ENCODE measurements around the gene SYDE1. TPM values are rescaled to one million over a fixed set of nuclear protein-coding genes. Genes with fewer than 3 reads are reported as not detected.
"Not testable (repeated sequence)": the region's sequence is repeated elsewhere in the genome, so short reads cannot be mapped to it uniquely, and the experiment has no call there.

Gene SYDE1
- 1 to 10 TPM; 4.5 to 4.9 (median 4.7) TPM for total RNA-seq
- polyA plus RNA-seq, result 1 to 10 TPM; 2.3 to 3.5 (median 2.6) TPM
- long read RNA-seq, donor 1, partial matches to known transcripts, result 0 of 1 reads
- long read RNA-seq, donor 1, other reads (novel, unspliced or antisense), result 1 of 1 reads
- long read RNA-seq, donor 2, partial matches to known transcripts, result 1 of 4 reads
- long read RNA-seq, donor 2, other reads (novel, unspliced or antisense), result 0 of 4 reads

- ATAC-seq, result peak in 3 of 4 donors; percentile 30 to 72 (median 44)
- Histone ChIP-seq H3K9me3 (peaks cover 7% of the 10 kb centered on the region), H3K27me3 (ENCODE audit: insufficient read depth in 3 of 3, low read length in 2 of 3) (peaks cover 0 to 28% (median 6%) of the 10 kb centered on the region in 3 donors), H3K27ac (peak within 1 kb of the TSS; percentile 69), H3K4me1 (no peaks in the 10 kb centered on the region), H3K36me3 (ENCODE audit: insufficient read depth in 1 of 2, low read depth in 1 of 2) (peaks cover 0 to 6% of the 10 kb centered on the region in 2 donors), H3K4me3 (peak within 1 kb of the TSS; percentile 67)
- 2 to 5% (median 2%) methylated on average over 53 to 77 of the region's 78 CpGs for WGBS, 3 donors
- intact Hi-C loops (cut with DNase I), result no loop called here
- no peak for TF ChIP-seq CTCF (IDR thresholded peaks at IDR 0.05)
- DNase-seq, result peak; percentile 61 to 73
Measured at GRCh38 chr19:15107061-15108010, at the start of gene SYDE1. Gene SYDE1, plus strand, starts transcription at chr19:15107401. Its CDS starts 33 bp downstream, at chr19:15107434.

GRCh38 chr19:15062036-15062435, 45.2 kb upstream of the SYDE1 start:
- Histone ChIP-seq H3K27ac (no peak overlapping the region), H3K4me1 (no peaks in the 10 kb centered on the region), H3K27me3 (ENCODE audit: insufficient read depth in 3 of 3, low read length in 2 of 3) (peaks cover 0 to 4% (median 0%) of the 10 kb centered on the region in 3 donors), H3K9me3 (no peaks in the 10 kb centered on the region), H3K4me3 (no peak overlapping the region), H3K36me3 (ENCODE audit: insufficient read depth in 1 of 2, low read depth in 1 of 2) (no peaks in the 10 kb centered on the region)
- intact Hi-C loops (cut with DNase I), result no loop called here
- no peak for TF ChIP-seq CTCF (IDR thresholded peaks at IDR 0.05)
- ATAC-seq (no peak), DNase-seq (no peak)
- 74 to 81% (median 80%) methylated on average over 12 of the region's 12 CpGs for WGBS, 3 donors

DNA sequence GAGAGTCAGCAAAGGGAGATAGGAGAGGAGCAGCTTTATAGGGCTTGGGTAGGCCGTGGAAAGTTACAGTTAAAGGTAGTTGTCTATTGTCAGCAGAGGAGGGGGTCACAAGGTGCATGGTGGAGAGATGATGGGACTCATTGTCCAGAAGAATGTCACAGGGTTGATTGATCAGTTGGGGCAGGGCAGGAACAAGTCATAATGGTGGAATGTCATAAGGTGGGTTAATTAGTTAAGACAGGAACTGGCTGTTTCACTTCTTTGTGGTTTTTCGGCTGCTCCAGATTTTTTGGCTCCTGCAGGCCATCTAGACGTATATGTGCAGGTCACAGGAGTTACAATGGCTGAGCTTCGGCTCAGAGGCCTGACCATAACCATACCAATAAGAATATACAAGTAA, 36.8 kb upstream of the SYDE1 start:
- H3K4me1 ChIP-seq; H3K27me3 ChIP-seq (ENCODE audit: insufficient read depth in 3 of 3, low read length in 2 of 3); H3K4me3 ChIP-seq; H3K27ac ChIP-seq; intact Hi-C loops (cut with DNase I); H3K9me3 ChIP-seq; ATAC-seq; DNase-seq; H3K36me3 ChIP-seq (ENCODE audit: insufficient read depth in 1 of 2, low read depth in 1 of 2): not testable (repeated sequence)
- 57 to 76% (median 64%) methylated on average over 4 of the region's 4 CpGs for WGBS, 3 donors

DNA sequence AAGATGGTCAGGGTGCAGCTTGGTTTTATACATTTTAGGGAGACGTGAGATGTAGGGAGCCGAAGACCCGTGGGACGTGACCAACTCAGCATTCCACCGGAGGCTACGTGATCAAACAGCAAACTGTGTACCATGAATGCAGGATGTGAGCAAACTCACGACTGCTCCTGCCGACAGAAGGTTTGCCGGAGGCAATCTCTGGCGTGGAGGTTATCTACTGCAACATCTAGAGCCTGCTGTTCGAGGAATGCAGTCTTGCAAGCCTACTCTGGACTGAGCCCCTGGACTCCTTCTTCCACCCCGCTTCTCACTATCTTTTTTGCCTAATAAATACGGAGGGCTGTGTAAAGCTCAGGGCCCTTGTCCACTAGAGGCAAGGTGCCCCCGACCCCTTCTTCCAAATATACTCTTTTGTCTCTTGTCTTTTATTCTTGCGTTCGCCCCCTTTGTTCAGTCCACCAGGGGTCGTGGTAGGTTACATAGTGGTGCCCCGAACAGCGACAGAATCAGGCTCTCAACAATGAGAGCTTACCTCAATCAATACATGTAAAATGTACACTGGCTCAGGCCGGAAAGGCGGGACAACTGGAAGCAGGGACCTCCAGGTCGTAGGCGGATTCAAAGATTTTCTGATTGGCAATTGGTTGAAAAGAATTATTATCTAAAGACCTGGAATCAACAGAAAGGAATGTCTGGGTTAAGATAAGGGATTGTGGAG, 34.1 kb upstream of the SYDE1 start:
- Histone ChIP-seq H3K4me1 (no peaks in the 10 kb centered on the region), H3K27ac (no peak overlapping the region), H3K9me3 (no peaks in the 10 kb centered on the region), H3K4me3 (no peak overlapping the region), H3K36me3 (ENCODE audit: insufficient read depth in 1 of 2, low read depth in 1 of 2) (no peaks in the 10 kb centered on the region), H3K27me3 (ENCODE audit: insufficient read depth in 3 of 3, low read length in 2 of 3) (no peaks in the 10 kb centered on the region)
- WGBS, 3 donors, result 72 to 73% (median 72%) methylated on average over 23 of the region's 23 CpGs
- DNase-seq, result no peak
- ATAC-seq, result no peak
- intact Hi-C loops (cut with DNase I), result no loop called here
- no peak for TF ChIP-seq CTCF (IDR thresholded peaks at IDR 0.05)

DNA sequence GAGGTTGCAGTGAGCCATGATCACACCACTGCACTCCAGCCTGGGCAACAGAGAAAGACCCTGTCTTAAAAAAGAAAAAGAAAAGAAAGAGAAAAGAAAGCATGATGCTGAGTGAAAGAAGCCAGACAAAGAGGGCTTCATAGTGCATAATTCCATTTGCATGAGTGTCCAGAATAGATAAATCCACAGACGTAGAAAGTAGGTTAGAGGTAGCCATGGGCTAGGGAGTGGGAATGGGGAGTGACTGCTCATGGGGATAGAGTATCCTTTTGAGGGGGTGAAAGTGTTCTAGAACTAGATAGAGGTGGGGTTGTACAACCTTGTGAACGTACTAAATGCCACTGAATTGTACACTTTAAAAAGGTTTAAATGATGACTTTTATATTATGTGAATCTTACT, 32.8 kb upstream of the SYDE1 start:
- WGBS, 3 donors, result 58 to 67% (median 63%) methylated on average over 2 of the region's 2 CpGs
- no peak for TF ChIP-seq CTCF (IDR thresholded peaks at IDR 0.05)
- H3K9me3 ChIP-seq, result no peaks in the 10 kb centered on the region
- H3K27me3 ChIP-seq (ENCODE audit: insufficient read depth in 3 of 3, low read length in 2 of 3), result no peaks in the 10 kb centered on the region
- ATAC-seq (no peak), DNase-seq (no peak)
- intact Hi-C loops (cut with DNase I), result no loop called here
- H3K4me3 ChIP-seq, result no peak overlapping the region
- no peak overlapping the region for H3K27ac ChIP-seq
- H3K36me3 ChIP-seq (ENCODE audit: insufficient read depth in 1 of 2, low read depth in 1 of 2), result no peaks in the 10 kb centered on the region
- H3K4me1 ChIP-seq, result no peaks in the 10 kb centered on the region
